ENCODE results near the gene GJC1. TPM values are rescaled to one million over a fixed set of nuclear protein-coding genes. Genes with fewer than 3 reads are reported as not detected.

Gene GJC1
- polyA plus RNA-seq, 1 of the 3 experiments (the other 2 are of a cell fraction), result 15.2 TPM

DNA sequence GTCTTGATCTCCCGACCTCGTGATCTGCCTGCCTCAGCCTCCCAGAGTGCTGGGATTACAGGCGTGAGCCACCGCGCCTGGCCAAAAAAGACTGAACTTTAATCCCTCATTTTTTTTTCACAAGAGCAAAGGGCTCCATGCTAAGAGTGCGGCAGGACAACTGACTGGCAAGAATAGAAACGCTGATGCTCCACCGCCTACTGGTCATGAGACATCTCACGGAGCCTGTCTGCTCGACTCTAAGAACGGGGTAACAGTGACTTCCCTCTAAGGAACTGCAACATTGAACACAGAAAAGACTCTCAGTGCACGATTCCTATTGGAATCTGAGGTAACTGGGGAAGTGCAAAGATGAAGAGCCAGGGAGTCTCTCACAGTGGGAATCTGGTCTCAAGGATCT is 41.5 kb upstream of the GJC1 start:
- DNase-seq, result no peak
- H3K9me3 ChIP-seq, result no peaks in the 10 kb centered on the region
- H3K27me3 ChIP-seq (ENCODE audit: insufficient read depth), result no peaks in the 10 kb centered on the region
- ChIA-PET POLR2A (no interaction called here), CTCF (interaction anchor here (2.1 to 11.1 kb wide), 3 partner anchors 5 to 264 kb away, joined by 7 to 420 read pairs (median 117); partner anchors contain the start of gene ACBD4)
- no peaks in the 10 kb centered on the region; the same call in 1 of the 2 replicates for H3K79me2 ChIP-seq (ENCODE audit: insufficient read depth)
- H3K4me1 ChIP-seq (ENCODE audit: control insufficient read depth in 1 of 2, insufficient read depth in 2 of 2, low read depth in 1 of 2, low read length in 1 of 2), result no peaks in the 10 kb centered on the region
- peaks cover 51 to 58% of the 10 kb centered on the region in 2 experiments for H3K36me3 ChIP-seq (replicated peaks in 1 of 2; ENCODE audit: control insufficient read depth in 1 of 2, insufficient read depth in 2 of 2, low read length in 1 of 2)
- no peak for TF ChIP-seq SMC3 (IDR thresholded peaks at IDR 0.05; ENCODE audit: low read depth, low read length)
- TF ChIP-seq MEF2A (IDR thresholded peaks at IDR 0.05; ENCODE audit: borderline replicate concordance, low read depth), result no peak
- H3K9ac ChIP-seq, result no peak overlapping the region
- H3K9me2 ChIP-seq, result no peaks in the 10 kb centered on the region
- H3K27ac ChIP-seq (ENCODE audit: low read depth in 2 of 2, low read length in 1 of 2), result no peak overlapping the region
- H3F3A ChIP-seq (replicated peaks; ENCODE audit: insufficient read depth), result peaks cover 16% of the 10 kb centered on the region
- 99% methylated on average over 11 of the region's 12 CpGs for WGBS (ENCODE audit: low lambda C conversion rate)
- no peaks in the 10 kb centered on the region for H4K20me1 ChIP-seq (ENCODE audit: insufficient read depth)
- H2AFZ ChIP-seq (ENCODE audit: low read depth), result no peak overlapping the region
- H3K4me3 ChIP-seq (ENCODE audit: low read depth in 2 of 2, low read length in 1 of 2), result no peak overlapping the region
- no peak overlapping the region for H3K4me2 ChIP-seq

DNA sequence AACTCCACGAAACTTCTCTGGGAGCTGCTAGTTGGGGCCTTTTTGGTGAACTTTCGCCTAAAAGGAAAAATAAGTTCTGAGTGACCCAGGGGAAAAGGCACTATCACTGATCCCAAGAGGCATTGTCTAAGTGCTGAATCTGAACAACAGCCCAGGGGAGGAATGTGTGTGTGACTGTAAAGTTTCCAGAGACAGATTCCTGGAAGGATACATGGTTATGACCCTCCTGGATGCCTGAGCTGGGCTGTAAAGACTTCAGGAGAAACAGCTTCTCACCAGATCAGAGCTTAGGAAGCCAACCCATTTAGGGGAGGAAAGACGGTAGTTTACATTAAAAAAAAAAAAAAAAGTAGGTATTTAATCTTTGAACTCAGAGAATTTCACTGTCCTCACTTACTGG is 37.8 kb upstream of the GJC1 start:
- Histone ChIP-seq H4K20me1 (ENCODE audit: insufficient read depth) (no peaks in the 10 kb centered on the region), H2AFZ (ENCODE audit: low read depth) (no peak overlapping the region), H3K9me2 (no peaks in the 10 kb centered on the region), H3K79me2 (ENCODE audit: insufficient read depth) (no peaks in the 10 kb centered on the region), H3K4me3 (ENCODE audit: low read depth in 2 of 2, low read length in 1 of 2) (no peak overlapping the region), H3K9ac (no peak overlapping the region), H3K36me3 (replicated peaks in 1 of 2; ENCODE audit: control insufficient read depth in 1 of 2, insufficient read depth in 2 of 2, low read length in 1 of 2) (peaks cover 55 to 64% of the 10 kb centered on the region in 2 experiments), H3K4me1 (ENCODE audit: control insufficient read depth in 1 of 2, insufficient read depth in 2 of 2, low read depth in 1 of 2, low read length in 1 of 2) (no peaks in the 10 kb centered on the region), H3K4me2 (no peak overlapping the region), H3F3A (replicated peaks; ENCODE audit: insufficient read depth) (peaks cover 21% of the 10 kb centered on the region), H3K27me3 (ENCODE audit: insufficient read depth) (no peaks in the 10 kb centered on the region), H3K9me3 (no peaks in the 10 kb centered on the region), H3K27ac (ENCODE audit: low read depth in 2 of 2, low read length in 1 of 2) (no peak overlapping the region)
- POLR2A ChIA-PET, result no interaction called here
- 83% methylated on average over 3 of the region's 3 CpGs for WGBS (ENCODE audit: low lambda C conversion rate)
- TF ChIP-seq, protein P1, sequence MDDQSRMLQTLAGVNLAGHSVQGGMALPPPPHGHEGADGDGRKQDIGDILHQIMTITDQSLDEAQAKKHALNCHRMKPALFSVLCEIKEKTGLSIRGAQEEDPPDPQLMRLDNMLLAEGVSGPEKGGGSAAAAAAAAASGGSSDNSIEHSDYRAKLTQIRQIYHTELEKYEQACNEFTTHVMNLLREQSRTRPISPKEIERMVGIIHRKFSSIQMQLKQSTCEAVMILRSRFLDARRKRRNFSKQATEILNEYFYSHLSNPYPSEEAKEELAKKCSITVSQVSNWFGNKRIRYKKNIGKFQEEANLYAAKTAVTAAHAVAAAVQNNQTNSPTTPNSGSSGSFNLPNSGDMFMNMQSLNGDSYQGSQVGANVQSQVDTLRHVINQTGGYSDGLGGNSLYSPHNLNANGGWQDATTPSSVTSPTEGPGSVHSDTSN (IDR thresholded peaks at IDR 0.05), result no peak
- TF ChIP-seq GABPA (IDR thresholded peaks at IDR 0.05; ENCODE audit: low read depth), result no peak
- TF ChIP-seq NFIC (IDR thresholded peaks at IDR 0.05; ENCODE audit: borderline replicate concordance), result no peak
- no peak for TF ChIP-seq RFX5 (IDR thresholded peaks at IDR 0.05; ENCODE audit: low read length)
- TF ChIP-seq MXI1 (IDR thresholded peaks at IDR 0.05; ENCODE audit: low read depth, low read length), result no peak
- no peak for DNase-seq
- CTCF ChIA-PET, result interaction anchor here (1.8 to 11.1 kb wide), 3 partner anchors 9 to 89 kb away, joined by 7 to 420 read pairs (median 117); no protein-coding TSS in a partner anchor

DNA sequence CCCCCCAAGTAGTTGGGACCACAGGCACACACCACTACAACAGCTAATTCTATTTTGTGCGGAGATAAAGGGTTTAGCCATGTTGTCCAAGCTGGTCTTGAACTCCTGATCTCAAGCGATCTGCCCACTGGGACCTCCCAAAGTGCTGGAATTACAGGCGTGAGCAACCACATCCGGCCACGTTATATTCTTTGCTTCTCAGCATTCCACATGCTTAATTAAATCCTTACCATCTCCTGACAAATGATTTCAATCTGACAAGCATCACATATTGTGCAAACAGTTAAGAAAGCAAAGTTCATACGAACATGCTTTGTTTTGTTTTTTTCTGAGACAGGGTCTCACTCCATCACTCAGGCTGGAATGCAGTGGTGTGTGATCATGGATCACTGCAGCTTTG is 35.8 kb upstream of the GJC1 start:
- H2AFZ ChIP-seq (ENCODE audit: low read depth), result no peak overlapping the region
- DNase-seq, result no peak
- no peaks in the 10 kb centered on the region for H3K27me3 ChIP-seq (ENCODE audit: insufficient read depth)
- no peaks in the 10 kb centered on the region for H3K9me2 ChIP-seq
- H3K4me1 ChIP-seq (ENCODE audit: control insufficient read depth in 1 of 2, insufficient read depth in 2 of 2, low read depth in 1 of 2, low read length in 1 of 2), result no peaks in the 10 kb centered on the region
- no peak overlapping the region for H3K27ac ChIP-seq (ENCODE audit: low read depth in 2 of 2, low read length in 1 of 2)
- H3K9ac ChIP-seq, result no peak overlapping the region
- H4K20me1 ChIP-seq (ENCODE audit: insufficient read depth), result no peaks in the 10 kb centered on the region
- H3K4me2 ChIP-seq, result no peak overlapping the region
- ChIA-PET CTCF (interaction anchor here (0.6 to 11.1 kb wide), 15 partner anchors 9 to 356 kb away, joined by 3 to 420 read pairs (median 9); no protein-coding TSS in a partner anchor), POLR2A (interaction anchor here (1.8 kb wide), 1 partner anchor 86 kb away, joined by 5 read pairs; no protein-coding TSS in a partner anchor)
- H3K4me3 ChIP-seq (ENCODE audit: low read depth in 2 of 2, low read length in 1 of 2), result no peak overlapping the region
- 85% methylated on average over 6 of the region's 6 CpGs for WGBS (ENCODE audit: low lambda C conversion rate)
- peaks cover 54 to 68% of the 10 kb centered on the region in 2 experiments for H3K36me3 ChIP-seq (replicated peaks in 1 of 2; ENCODE audit: control insufficient read depth in 1 of 2, insufficient read depth in 2 of 2, low read length in 1 of 2)
- no peaks in the 10 kb centered on the region for H3K9me3 ChIP-seq
- H3K79me2 ChIP-seq (ENCODE audit: insufficient read depth), result no peaks in the 10 kb centered on the region
- peaks cover 21% of the 10 kb centered on the region for H3F3A ChIP-seq (replicated peaks; ENCODE audit: insufficient read depth)
- TF ChIP-seq JUND (IDR thresholded peaks at IDR 0.05), result no peak
- no peak for TF ChIP-seq SMC3 (IDR thresholded peaks at IDR 0.05; ENCODE audit: low read depth, low read length)
- TF ChIP-seq MEF2A (IDR thresholded peaks at IDR 0.05; ENCODE audit: borderline replicate concordance, low read depth), result no peak
- TF ChIP-seq EP300 (IDR thresholded peaks at IDR 0.05; ENCODE audit: borderline replicate concordance in 1 of 2, low read depth in 1 of 2, low read length in 1 of 2), result no peak
- no peak for TF ChIP-seq TEAD4 (IDR thresholded peaks at IDR 0.05; ENCODE audit: borderline replicate concordance, insufficient read depth)
- TF ChIP-seq RAD21 (IDR thresholded peaks at IDR 0.05; ENCODE audit: low read length), result no peak
- TF ChIP-seq ZBTB33 (IDR thresholded peaks at IDR 0.05; ENCODE audit: borderline replicate concordance, low read depth), result no peak
- no peak for TF ChIP-seq MXI1 (IDR thresholded peaks at IDR 0.05; ENCODE audit: low read depth, low read length)
- TF ChIP-seq, protein P2, sequence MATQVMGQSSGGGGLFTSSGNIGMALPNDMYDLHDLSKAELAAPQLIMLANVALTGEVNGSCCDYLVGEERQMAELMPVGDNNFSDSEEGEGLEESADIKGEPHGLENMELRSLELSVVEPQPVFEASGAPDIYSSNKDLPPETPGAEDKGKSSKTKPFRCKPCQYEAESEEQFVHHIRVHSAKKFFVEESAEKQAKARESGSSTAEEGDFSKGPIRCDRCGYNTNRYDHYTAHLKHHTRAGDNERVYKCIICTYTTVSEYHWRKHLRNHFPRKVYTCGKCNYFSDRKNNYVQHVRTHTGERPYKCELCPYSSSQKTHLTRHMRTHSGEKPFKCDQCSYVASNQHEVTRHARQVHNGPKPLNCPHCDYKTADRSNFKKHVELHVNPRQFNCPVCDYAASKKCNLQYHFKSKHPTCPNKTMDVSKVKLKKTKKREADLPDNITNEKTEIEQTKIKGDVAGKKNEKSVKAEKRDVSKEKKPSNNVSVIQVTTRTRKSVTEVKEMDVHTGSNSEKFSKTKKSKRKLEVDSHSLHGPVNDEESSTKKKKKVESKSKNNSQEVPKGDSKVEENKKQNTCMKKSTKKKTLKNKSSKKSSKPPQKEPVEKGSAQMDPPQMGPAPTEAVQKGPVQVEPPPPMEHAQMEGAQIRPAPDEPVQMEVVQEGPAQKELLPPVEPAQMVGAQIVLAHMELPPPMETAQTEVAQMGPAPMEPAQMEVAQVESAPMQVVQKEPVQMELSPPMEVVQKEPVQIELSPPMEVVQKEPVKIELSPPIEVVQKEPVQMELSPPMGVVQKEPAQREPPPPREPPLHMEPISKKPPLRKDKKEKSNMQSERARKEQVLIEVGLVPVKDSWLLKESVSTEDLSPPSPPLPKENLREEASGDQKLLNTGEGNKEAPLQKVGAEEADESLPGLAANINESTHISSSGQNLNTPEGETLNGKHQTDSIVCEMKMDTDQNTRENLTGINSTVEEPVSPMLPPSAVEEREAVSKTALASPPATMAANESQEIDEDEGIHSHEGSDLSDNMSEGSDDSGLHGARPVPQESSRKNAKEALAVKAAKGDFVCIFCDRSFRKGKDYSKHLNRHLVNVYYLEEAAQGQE (IDR thresholded peaks at IDR 0.05; ENCODE audit: low read depth, low read length), result no peak
- no peak for TF ChIP-seq GABPA (IDR thresholded peaks at IDR 0.05; ENCODE audit: low read depth)
- no peak for TF ChIP-seq NRF1 (IDR thresholded peaks at IDR 0.05; ENCODE audit: low read depth, low read length)
